K562 (cell line): ENCODE data around the gene KCNIP2. TPM values are rescaled to one million over a fixed set of nuclear protein-coding genes. Genes with fewer than 3 reads are reported as not detected.

ENCODE experiments used
- BRD9 ChIP-seq: fragments of 450-650 bp; IDR thresholded peaks from 2 replicates; pipeline ENCODE4 v1.6.1; 2018; ENCODE audit warnings: low read depth; ENCODE audit not compliant: partially characterized antibody
- CEBPG ChIP-seq, 3 experiments: fragments of 200-800 bp in 1 of 3; sonication (Bioruptor generic) in 1 of 3; sonication (generic) in 1 of 3; formaldehyde crosslinking in 1 of 3; IDR thresholded peaks in 2 of 3; conservative IDR thresholded peaks in 1 of 3; 2 replicates each; pipeline versions ENCODE4 v1.6.1 to v1.8.0; 2016 to 2022; ENCODE audit warnings: missing compliant biosample characterization in 2 of 3, missing genetic modification characterization in 2 of 3, mild to moderate bottlenecking in 1 of 3, missing genetic modification reagents in 1 of 3
- CREB1 ChIP-seq, 2 experiments: sonication (generic) in 1 of 2; formaldehyde crosslinking in 1 of 2; IDR thresholded peaks; 2 replicates each; pipeline versions ENCODE4 v1.6.1 to v1.8.0; 2012 to 2022; ENCODE audit warnings: inconsistent platforms in 1 of 2, mild to moderate bottlenecking in 1 of 2, missing genetic modification reagents in 1 of 2, moderate library complexity in 1 of 2
- FOXJ2 ChIP-seq: fragments of 200-800 bp; sonication (Bioruptor generic); IDR thresholded peaks from 2 replicates; pipeline ENCODE4 v1.6.1; 2016; ENCODE audit warnings: missing genetic modification characterization, missing compliant biosample characterization
- FOXJ3 ChIP-seq: sonication (generic); formaldehyde crosslinking; IDR thresholded peaks from 2 replicates; pipeline ENCODE4 v1.4.0; 2020; ENCODE audit warnings: mild to moderate bottlenecking, missing genetic modification reagents
- HDAC6 ChIP-seq: IDR thresholded peaks from 2 replicates; pipeline ENCODE4 v1.6.1; 2012; ENCODE audit warnings: low read depth, mild to moderate bottlenecking, control low read depth, inconsistent platforms, low read length, moderate library complexity
- HEY1 ChIP-seq: fragments of 250-450 bp; sonication (Bioruptor Pico); IDR thresholded peaks from 2 replicates; pipeline ENCODE4 v1.5.0; 2020; ENCODE audit warnings: mild to moderate bottlenecking, moderate library complexity, borderline replicate concordance
- HLTF ChIP-seq: fragments of 450-650 bp; IDR thresholded peaks from 2 replicates; pipeline ENCODE4 v1.6.1; 2016
- HNRNPLL ChIP-seq: fragments of 200-400 bp; formaldehyde crosslinking; IDR thresholded peaks from 2 replicates; pipeline ENCODE4 v1.6.1; 2017; ENCODE audit warnings: low read length, low read depth, mild to moderate bottlenecking; ENCODE audit not compliant: poor library complexity, severe bottlenecking
- HOXB6 ChIP-seq: fragments of 250-450 bp; sonication (Bioruptor Pico); IDR thresholded peaks from 2 replicates; pipeline ENCODE4 v1.5.1; 2022; ENCODE audit warnings: mild to moderate bottlenecking, borderline replicate concordance
- KAT2B ChIP-seq: IDR thresholded peaks from one replicate; pipeline ENCODE4 v1.6.1; 2012; ENCODE audit warnings: low read depth, mild to moderate bottlenecking, control low read depth, inconsistent platforms, low read length, moderate library complexity
- MXI1 ChIP-seq: IDR thresholded peaks from 2 replicates; pipeline ENCODE4 v1.6.1; 2011; ENCODE audit warnings: low read depth, mild to moderate bottlenecking, improper control_type of control experiment, low read length
- PRPF4 ChIP-seq: fragments of 200-400 bp; formaldehyde crosslinking; IDR thresholded peaks from one replicate; pipeline ENCODE4 v1.6.1; 2017; ENCODE audit warnings: low read length, low read depth, mild to moderate bottlenecking; ENCODE audit not compliant: insufficient read depth, poor library complexity, severe bottlenecking
- RAD21 ChIP-seq, 2 experiments: fragments of 250-450 bp in 1 of 2; fragments of 450-650 bp in 1 of 2; sonication (Bioruptor Pico) in 1 of 2; formaldehyde crosslinking in 1 of 2; IDR thresholded peaks in 1 of 2; conservative IDR thresholded peaks in 1 of 2; 2 replicates each; pipeline versions ENCODE4 v1.4.0 to v1.8.0; 2020 to 2022; ENCODE audit warnings: mild to moderate bottlenecking in 2 of 2, moderate library complexity in 1 of 2
- RBM34 ChIP-seq: fragments of 200-400 bp; formaldehyde crosslinking; IDR thresholded peaks from 2 replicates; pipeline ENCODE4 v1.6.1; 2018; ENCODE audit warnings: low read length, borderline replicate concordance; ENCODE audit not compliant: insufficient read depth
- SAP30 ChIP-seq: fragments of 200-600 bp; sonication (generic); IDR thresholded peaks from 2 replicates; pipeline ENCODE4 v1.6.1; 2012; ENCODE audit warnings: borderline replicate concordance, low read depth, mild to moderate bottlenecking, moderate library complexity, low read length, control low read depth, inconsistent platforms; ENCODE audit not compliant: insufficient read depth, poor library complexity, severe bottlenecking
- TAF15 ChIP-seq: fragments of 200-400 bp; formaldehyde crosslinking; IDR thresholded peaks from 2 replicates; pipeline ENCODE4 v1.6.1; 2017; ENCODE audit warnings: mild to moderate bottlenecking, low read depth, low read length, moderate library complexity
- TBP ChIP-seq: optimal IDR thresholded peaks from 2 replicates; pipeline ENCODE3; 2011; ENCODE audit warnings: low read depth, low read length, improper control_type of control experiment
- TEAD2 ChIP-seq: fragments of 450-650 bp; IDR thresholded peaks from 2 replicates; pipeline ENCODE4 v1.6.1; 2016; ENCODE audit warnings: missing genetic modification characterization, control low read depth, missing compliant biosample characterization
- TRIM28 ChIP-seq: fragments of 450-650 bp; IDR thresholded peaks from 2 replicates; pipeline ENCODE4 v1.6.1; 2017
- ZFP30 ChIP-seq: fragments of 250-450 bp; sonication (Bioruptor Pico); IDR thresholded peaks from 2 replicates; pipeline ENCODE4 v1.8.0; 2022; ENCODE audit warnings: moderate library complexity, mild to moderate bottlenecking, inconsistent platforms, borderline replicate concordance
- ZNF707 ChIP-seq: fragments of 250-450 bp; sonication (Bioruptor Pico); conservative IDR thresholded peaks from 2 replicates; pipeline ENCODE4 v1.8.0; 2022; ENCODE audit warnings: inconsistent platforms, mild to moderate bottlenecking, moderate library complexity
- ZNF79 ChIP-seq: fragments of 250-450 bp; sonication (Bioruptor Pico); IDR thresholded peaks from 2 replicates; pipeline ENCODE4 v1.4.0; 2020; ENCODE audit warnings: low read depth, mild to moderate bottlenecking, moderate library complexity
- ZNF830 ChIP-seq: fragments of 250-450 bp; sonication (Bioruptor Pico); IDR thresholded peaks from 2 replicates; pipeline ENCODE4 v1.5.0; 2021; ENCODE audit warnings: mild to moderate bottlenecking
- polyA plus RNA-seq, 8 experiments: library from polyadenylated mRNA; depleted of rRNA in 4 of 8; stranded (reverse) in 5 of 8; unstranded in 3 of 8; fragments of >200 nt; fragmentation: Nextera tagmentation in 2 of 8; fragmentation: Illumina TruSeq in 1 of 8; extraction: Ambion mirVana in 2 of 8; extraction: Trizol in 1 of 8; gene quantifications; 2 replicates each; pipeline versions ENCODE4 v1.2.1 to v1.2.3, GENCODE V29; 2011 to 2014; ENCODE audit warnings: inconsistent platforms in 1 of 8, missing spikeins in 1 of 8
- total RNA-seq, 7 experiments: library from RNA; depleted of rRNA in 6 of 7; stranded (reverse); fragments of >200 nt in 6 of 7; fragmentation: Illumina TruSeq in 2 of 7; extraction: Trizol in 2 of 7; gene quantifications; 2 replicates each; pipeline versions ENCODE4 v1.2.1 to v1.2.3, GENCODE V29; 2011 to 2021; ENCODE audit warnings: low replicate concordance in 1 of 7
- TF ChIP-seq, protein P1 (sequence below): fragments of 250-450 bp; sonication (Bioruptor Pico); IDR thresholded peaks from 2 replicates; pipeline ENCODE4 v1.5.0; 2021
- TF ChIP-seq, protein P2 (sequence below): IDR thresholded peaks from 2 replicates; pipeline ENCODE4 v1.6.1; 2014; ENCODE audit warnings: antibody characterized with exemption

The KCNIP2 gene
- total and polyA plus RNA-seq, 9 of the 15 experiments (the other 6 are each of a cell fraction or from before 2014, with no cell fraction given): 2.5 to 7.6 (median 4.1) TPM

DNA sequence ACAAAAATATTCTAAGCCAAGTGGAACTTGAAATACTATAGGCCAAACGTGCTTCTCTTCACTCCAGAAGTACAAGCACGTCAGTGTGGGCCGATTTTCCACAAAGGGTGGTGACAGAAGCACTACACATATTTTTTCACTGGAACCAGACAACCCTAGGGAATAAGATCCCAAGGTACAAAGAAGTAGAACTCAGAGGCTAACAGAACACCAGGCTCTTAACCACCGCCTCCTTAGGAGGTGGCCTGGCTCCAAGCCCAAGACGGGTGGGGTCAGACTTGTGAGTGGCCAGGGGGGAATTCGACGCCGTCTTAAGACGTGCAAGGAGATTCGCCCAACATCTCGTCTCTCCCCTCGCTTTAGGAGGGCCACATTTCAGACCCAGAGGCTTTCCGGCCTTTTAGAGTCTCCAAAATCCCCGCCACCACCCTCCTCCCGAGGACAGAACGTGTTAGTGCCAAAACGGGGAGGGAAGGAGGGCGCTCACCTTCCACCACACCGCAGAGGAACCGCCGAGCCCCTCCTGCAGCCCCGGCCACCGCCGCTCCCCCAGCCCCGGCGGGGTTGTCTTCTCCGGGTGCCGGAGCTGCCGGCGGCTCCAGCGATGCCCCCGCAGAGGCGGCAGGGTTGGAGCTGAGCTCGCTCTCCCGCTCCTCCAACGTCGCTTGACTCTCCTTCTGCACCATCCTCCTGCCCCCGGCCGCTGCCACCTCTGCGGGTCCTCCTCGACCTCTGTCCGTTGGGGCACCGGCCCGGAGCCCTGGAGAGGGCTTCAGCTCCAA lies 26.1 kb downstream of the KCNIP2 start (continued):
- TF ChIP-seq, protein P1, sequence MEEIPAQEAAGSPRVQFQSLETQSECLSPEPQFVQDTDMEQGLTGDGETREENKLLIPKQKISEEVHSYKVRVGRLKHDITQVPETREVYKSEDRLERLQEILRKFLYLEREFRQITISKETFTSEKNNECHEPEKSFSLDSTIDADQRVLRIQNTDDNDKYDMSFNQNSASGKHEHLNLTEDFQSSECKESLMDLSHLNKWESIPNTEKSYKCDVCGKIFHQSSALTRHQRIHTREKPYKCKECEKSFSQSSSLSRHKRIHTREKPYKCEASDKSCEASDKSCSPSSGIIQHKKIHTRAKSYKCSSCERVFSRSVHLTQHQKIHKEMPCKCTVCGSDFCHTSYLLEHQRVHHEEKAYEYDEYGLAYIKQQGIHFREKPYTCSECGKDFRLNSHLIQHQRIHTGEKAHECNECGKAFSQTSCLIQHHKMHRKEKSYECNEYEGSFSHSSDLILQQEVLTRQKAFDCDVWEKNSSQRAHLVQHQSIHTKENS (CRISPR knock-in tag): no peak
- TF ChIP-seq ZNF830 (CRISPR knock-in tag) (no peak), TRIM28 (no peak), TEAD2 (no peak), SAP30 (no peak), CREB1 (IDR thresholded peaks at IDR 0.05) (peak; percentile 64), CREB1 (CRISPR knock-in tag; IDR thresholded peaks at IDR 0.05) (0 out of 2 replicates have a peak, but pooled peaks have one; percentile 25), CEBPG (CRISPR knock-in tag; IDR thresholded peaks at IDR 0.05) (no peak), CEBPG (tag; conservative IDR thresholded peaks at IDR 0.05 in 1 of 2, IDR thresholded peaks at IDR 0.05 in 1 of 2) (no peak), HNRNPLL (no peak), HEY1 (CRISPR knock-in tag) (no peak), TBP (peak; percentile 70), BRD9 (no peak), TAF15 (no peak), KAT2B (no peak), ZFP30 (no peak), HLTF (no peak), PRPF4 (no peak), FOXJ2 (tag) (peak; percentile 9; the same call in 1 of the 2 replicates), HOXB6 (CRISPR knock-in tag) (no peak), RBM34 (no peak), FOXJ3 (no peak), RAD21 (CRISPR knock-in tag; conservative IDR thresholded peaks at IDR 0.05 in 1 of 2, IDR thresholded peaks at IDR 0.05 in 1 of 2) (no peak), ZNF707 (CRISPR knock-in tag) (no peak), HDAC6 (no peak), MXI1 (no peak), ZNF79 (no peak)
- TF ChIP-seq, protein P2, sequence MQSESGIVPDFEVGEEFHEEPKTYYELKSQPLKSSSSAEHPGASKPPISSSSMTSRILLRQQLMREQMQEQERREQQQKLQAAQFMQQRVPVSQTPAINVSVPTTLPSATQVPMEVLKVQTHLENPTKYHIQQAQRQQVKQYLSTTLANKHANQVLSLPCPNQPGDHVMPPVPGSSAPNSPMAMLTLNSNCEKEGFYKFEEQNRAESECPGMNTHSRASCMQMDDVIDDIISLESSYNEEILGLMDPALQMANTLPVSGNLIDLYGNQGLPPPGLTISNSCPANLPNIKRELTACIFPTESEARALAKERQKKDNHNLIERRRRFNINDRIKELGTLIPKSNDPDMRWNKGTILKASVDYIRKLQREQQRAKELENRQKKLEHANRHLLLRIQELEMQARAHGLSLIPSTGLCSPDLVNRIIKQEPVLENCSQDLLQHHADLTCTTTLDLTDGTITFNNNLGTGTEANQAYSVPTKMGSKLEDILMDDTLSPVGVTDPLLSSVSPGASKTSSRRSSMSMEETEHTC: no peak
